Central memory CD8-positive, alpha-beta T cell (primary cell): Measurements from ENCODE around the gene PLS1.
"Not testable (repeated sequence)": the region's sequence is repeated elsewhere in the genome, so short reads cannot be mapped to it uniquely, and the experiment has no call there.

Source experiments
- ATAC-seq: fragments of 150-1000 bp; cut with Tn5 transposase; replicated peaks from 2 replicates; pipeline ENCODE4 v1.10.0; 2022; ENCODE audit warnings: mild to moderate bottlenecking, moderate FRiP score, moderate number of reproducible peaks; ENCODE audit not compliant: poor library complexity, severe bottlenecking; ENCODE audit errors: extremely low read depth
- DNase-seq, 2 donors: peaks; one replicate each; pipeline ENCODE4 v3.0.0; 2021; ENCODE audit warnings: low spot score in 2 of 2
- H3K27ac Mint-ChIP-seq: one replicate; pipeline ENCODE4 v1.8.0; 2022; ENCODE audit warnings: low read depth, mild to moderate bottlenecking, moderate library complexity, mixed read lengths
- H3K27me3 Mint-ChIP-seq: one replicate; pipeline ENCODE4 v1.8.0; 2022; ENCODE audit warnings: mixed read lengths
- H3K36me3 Mint-ChIP-seq: one replicate; pipeline ENCODE4 v1.8.0; 2022; ENCODE audit warnings: mild to moderate bottlenecking, moderate library complexity, mixed read lengths; ENCODE audit not compliant: insufficient read depth
- H3K4me1 Mint-ChIP-seq: one replicate; pipeline ENCODE4 v1.8.0; 2022; ENCODE audit warnings: mixed read lengths
- H3K4me3 Mint-ChIP-seq: one replicate; pipeline ENCODE4 v1.8.0; 2022; ENCODE audit warnings: mild to moderate bottlenecking, moderate library complexity, mixed read lengths
- H3K9me3 Mint-ChIP-seq: one replicate; pipeline ENCODE4 v1.8.0; 2022; ENCODE audit warnings: mixed read lengths

The PLS1 gene

DNA sequence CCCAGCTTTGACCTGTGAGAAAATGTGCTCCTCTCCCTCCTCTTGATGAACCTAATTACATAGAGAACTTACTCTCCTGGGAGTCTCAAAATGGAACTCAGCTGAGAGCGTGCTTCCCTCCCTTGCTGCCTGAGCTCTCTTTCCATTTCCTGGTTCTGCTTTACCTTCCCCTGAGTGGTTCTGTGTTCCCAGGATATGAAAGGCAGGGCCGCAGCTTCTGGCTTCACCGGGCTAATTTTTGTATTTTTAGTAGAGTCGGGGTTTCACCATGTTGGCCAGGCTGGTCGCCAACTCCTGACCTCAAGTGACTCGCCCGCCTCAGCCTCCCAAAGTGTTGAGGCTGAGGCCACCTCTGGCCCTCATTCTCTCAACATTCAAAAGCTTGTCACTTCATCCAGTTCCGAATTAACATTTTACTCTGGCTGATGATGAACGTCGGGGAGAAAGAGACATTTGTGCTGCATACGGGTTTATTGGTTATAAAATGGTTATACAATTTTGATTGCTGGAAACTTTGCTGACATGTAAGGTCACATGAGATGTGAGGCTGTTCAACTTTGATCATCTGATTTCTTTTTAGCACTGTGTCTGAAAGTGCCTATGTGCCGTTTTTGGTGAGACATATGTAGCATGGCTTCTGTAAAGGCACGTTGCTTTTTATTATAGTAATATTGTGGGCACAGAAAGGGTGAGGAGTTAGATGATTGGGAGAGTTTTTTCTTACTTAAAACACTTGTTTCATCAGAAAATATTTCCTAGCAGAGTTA lies 6.6 kb downstream of the PLS1 start:
- Mint-ChIP-seq H3K27ac (no peak overlapping the region), H3K27me3 (no peaks in the 10 kb centered on the region), H3K9me3 (no peaks in the 10 kb centered on the region), H3K4me1 (peaks cover 4% of the 10 kb centered on the region), H3K36me3 (no peaks in the 10 kb centered on the region), H3K4me3 (no peak overlapping the region)
- ATAC-seq, result no peak
- DNase-seq, result no peak

DNA sequence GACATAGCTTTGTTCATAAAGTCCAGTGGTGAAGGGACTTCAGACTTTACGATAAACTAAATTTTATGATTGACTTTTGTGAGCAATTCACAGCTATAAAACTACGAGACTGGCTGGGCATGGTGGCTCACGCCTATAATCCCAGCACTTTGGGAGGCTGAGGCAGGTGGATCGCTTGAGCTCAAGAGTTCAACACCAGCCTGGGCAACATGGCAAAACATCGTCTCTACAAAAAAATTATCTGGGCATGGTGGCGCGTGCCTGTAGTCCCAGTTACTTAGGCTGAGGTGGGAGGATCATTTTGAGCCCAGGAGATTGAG lies 7.2 kb downstream of the PLS1 start:
- not testable (repeated sequence) for DNase-seq, H3K9me3 Mint-ChIP-seq, H3K4me3 Mint-ChIP-seq, H3K4me1 Mint-ChIP-seq, ATAC-seq, H3K27me3 Mint-ChIP-seq, H3K36me3 Mint-ChIP-seq, H3K27ac Mint-ChIP-seq

DNA sequence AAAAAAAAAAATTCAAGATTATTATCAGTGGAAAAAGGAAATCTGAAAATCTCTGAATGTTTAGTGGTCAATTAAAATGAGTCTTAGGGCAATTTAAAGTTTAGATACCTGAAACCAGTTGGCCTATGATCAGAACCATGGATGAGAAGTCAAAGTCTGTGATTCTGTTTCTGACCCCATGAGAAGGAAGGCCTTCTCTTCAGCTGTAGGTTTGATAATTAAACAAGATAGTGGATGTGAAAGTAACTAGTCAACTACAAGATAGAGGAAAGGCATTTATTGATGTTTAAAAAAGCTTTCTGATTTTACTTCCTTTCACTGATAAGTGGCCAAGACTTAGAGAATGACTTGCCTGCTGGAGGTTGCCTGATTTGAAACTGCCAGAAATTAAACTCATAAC lies 8.7 kb downstream of the PLS1 start:
- Mint-ChIP-seq H3K27ac (no peak overlapping the region), H3K9me3 (no peaks in the 10 kb centered on the region), H3K4me3 (no peak overlapping the region), H3K4me1 (no peaks in the 10 kb centered on the region), H3K36me3 (no peaks in the 10 kb centered on the region), H3K27me3 (no peaks in the 10 kb centered on the region)
- DNase-seq, result no peak
- no peak for ATAC-seq

DNA sequence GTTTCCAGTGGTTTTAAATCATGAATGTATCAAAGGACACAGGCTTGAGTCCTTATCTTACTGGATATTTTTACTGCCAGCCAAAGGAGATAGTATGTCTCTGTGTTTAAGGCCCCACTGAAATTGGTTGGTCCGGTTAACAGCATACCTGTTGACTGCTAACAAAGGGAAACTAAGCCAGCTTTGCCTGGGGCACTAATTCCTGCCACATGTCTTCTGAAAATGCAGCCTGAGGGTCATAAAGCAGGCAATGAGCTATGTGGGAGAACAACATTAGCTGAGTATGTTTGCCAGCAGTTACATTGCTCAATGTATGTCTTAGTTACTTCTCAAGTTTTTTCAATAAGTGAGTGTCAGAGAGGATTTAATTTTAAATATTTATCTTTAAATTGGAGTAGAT lies 12.4 kb downstream of the PLS1 start:
- Mint-ChIP-seq H3K27me3 (no peaks in the 10 kb centered on the region), H3K4me3 (no peak overlapping the region), H3K36me3 (no peaks in the 10 kb centered on the region), H3K9me3 (no peaks in the 10 kb centered on the region), H3K4me1 (no peaks in the 10 kb centered on the region), H3K27ac (no peak overlapping the region)
- no peak for ATAC-seq
- DNase-seq, result no peak

DNA sequence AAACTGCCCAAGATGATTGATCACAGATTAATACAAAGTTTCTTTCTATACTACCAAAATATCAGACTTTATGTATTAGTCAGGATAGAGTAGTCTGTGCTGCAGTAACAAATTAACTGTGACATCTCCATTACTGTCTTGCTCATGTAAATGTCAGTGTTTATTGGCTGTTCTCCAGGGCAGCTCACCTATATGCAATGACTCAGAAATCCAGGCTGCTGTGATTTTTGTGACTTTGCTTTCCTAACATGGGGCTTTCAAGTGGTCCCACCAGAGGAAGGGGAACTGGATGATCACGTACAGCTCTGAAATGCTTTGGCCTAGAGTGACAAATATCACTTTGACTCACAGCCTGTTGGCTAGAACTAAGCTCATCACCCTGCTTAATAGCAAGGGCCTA lies 12.9 kb downstream of the PLS1 start:
- ATAC-seq (no peak), DNase-seq (no peak)
- H3K36me3 Mint-ChIP-seq, result no peaks in the 10 kb centered on the region
- H3K9me3 Mint-ChIP-seq, result no peaks in the 10 kb centered on the region
- H3K27ac Mint-ChIP-seq, result no peak overlapping the region
- H3K4me1 Mint-ChIP-seq, result no peaks in the 10 kb centered on the region
- no peaks in the 10 kb centered on the region for H3K27me3 Mint-ChIP-seq
- H3K4me3 Mint-ChIP-seq, result no peak overlapping the region

DNA sequence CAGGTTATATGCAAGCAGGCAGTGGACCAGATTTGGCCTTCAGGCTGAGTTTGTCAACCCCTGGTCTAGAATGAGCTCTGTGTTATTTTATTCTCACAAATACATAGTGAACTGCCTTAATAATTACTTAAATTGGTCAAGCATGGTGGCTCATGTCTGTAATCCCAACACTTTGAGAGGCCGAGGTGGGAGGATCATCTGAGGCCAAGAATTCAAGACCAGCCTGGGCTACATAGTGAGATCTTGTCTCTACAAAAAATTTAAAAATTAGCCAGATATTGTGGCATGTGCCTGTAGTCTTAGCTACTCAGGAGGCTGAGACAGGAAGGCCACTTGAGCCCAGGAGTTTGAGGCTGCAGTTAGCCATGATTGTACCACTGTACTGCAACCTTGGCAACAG lies 15.0 kb downstream of the PLS1 start:
- H3K27ac Mint-ChIP-seq, result no peak overlapping the region
- no peak overlapping the region for H3K4me3 Mint-ChIP-seq
- H3K36me3 Mint-ChIP-seq, result peaks cover 3% of the 10 kb centered on the region
- H3K27me3 Mint-ChIP-seq, result no peaks in the 10 kb centered on the region
- ATAC-seq (no peak), DNase-seq (no peak)
- no peaks in the 10 kb centered on the region for H3K9me3 Mint-ChIP-seq
- no peaks in the 10 kb centered on the region for H3K4me1 Mint-ChIP-seq

DNA sequence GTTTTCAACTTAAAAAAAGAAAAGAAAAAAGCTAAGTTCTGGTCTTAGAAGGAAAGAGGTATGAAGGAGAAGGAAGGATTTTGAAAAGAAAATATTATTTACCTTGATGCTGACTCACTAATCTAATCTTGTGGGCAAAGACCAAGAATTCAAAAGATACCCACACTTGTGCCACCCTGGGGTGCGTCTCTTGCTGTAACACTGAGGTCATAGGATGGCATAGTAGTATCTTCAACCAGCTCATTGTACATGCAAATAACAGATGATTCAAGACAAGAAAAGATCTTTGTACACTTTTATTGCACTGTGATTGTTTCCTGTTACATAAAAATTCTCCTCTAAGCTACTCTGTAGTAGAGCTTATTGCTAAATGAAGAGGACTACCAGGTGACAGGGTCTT lies 17.3 kb downstream of the PLS1 start:
- ATAC-seq (no peak), DNase-seq (no peak)
- Mint-ChIP-seq H3K36me3 (peaks cover 3% of the 10 kb centered on the region), H3K27me3 (no peaks in the 10 kb centered on the region), H3K4me3 (no peak overlapping the region), H3K4me1 (no peaks in the 10 kb centered on the region), H3K9me3 (no peaks in the 10 kb centered on the region), H3K27ac (no peak overlapping the region)

DNA sequence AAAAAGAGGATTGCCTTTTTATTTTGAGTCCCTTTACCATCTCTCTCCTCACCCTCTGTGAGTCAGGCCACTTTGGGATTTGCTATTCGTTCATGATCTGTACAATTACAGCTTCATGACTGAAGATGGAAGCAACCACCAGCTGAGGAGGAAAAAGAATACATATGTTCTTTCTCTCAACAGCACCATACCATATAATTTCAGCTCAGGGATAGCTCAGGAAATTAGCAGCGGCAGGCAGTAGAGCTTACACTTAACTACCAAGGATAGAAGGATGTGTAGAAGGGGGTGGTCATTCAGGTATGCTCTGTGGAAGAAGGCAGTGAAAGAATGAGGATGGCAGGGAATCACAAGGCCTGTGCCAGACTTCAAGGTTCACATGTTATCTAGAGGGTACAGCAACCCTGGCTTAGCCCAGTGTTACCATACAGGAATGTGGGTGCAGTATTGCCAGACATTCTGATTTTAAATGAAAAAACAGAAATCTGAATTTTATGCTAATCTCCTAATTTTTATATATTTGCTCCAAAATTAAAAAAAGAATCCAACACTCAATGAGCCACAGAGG lies 17.9 kb downstream of the PLS1 start:
- no peak for DNase-seq
- ATAC-seq, result no peak
- Mint-ChIP-seq H3K9me3 (no peaks in the 10 kb centered on the region), H3K36me3 (peaks cover 3% of the 10 kb centered on the region), H3K4me1 (no peaks in the 10 kb centered on the region), H3K27me3 (no peaks in the 10 kb centered on the region), H3K27ac (no peak overlapping the region), H3K4me3 (no peak overlapping the region)

DNA sequence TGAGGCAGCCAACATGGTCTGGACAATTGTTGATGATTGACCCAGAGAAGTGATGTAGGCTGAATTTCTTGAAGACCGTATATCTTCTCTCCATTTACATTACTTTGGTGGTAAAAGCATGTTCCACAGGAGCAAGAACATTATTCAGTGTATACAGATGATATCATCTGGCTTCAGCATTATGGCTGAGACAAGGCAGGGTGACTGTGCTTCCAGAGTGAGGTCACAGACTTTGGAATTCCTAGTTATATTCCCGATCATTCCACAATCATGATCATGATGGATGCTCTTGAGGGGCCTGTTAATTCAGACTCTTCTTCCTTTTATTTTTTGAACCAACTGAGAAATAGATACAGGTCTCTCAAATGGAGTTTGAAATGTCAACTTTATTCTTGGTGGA lies 19.0 kb downstream of the PLS1 start:
- Mint-ChIP-seq H3K9me3 (no peaks in the 10 kb centered on the region), H3K27ac (no peak overlapping the region), H3K36me3 (peaks cover 3% of the 10 kb centered on the region), H3K4me1 (no peaks in the 10 kb centered on the region), H3K27me3 (no peaks in the 10 kb centered on the region), H3K4me3 (no peak overlapping the region)
- DNase-seq, result no peak
- no peak for ATAC-seq

DNA sequence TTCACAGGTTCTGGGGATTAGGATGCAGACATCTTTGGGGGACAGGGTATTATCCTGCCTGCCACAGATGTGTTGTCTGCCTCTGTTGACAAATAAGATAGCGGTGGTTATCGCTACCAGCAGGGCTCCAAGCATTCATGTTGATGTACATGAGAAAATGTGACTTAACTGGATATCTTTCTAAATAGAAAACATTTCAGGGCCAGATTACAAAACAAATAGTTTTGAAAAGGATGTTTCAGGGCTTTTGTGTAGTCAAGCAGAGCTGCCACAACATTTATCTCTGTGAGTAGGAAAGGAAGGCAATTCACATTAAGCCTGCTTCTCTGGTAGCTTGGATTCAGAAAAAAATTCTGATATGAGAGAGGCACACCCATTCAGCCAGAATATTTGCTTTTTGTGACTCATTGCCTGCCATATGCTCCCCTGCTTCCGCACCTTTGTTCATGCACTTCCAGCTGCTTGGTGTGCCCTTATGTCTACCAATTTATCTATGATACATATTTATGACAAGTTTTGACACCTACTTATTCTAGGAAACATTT lies 22.8 kb downstream of the PLS1 start:
- Mint-ChIP-seq H3K4me1 (no peaks in the 10 kb centered on the region), H3K27ac (no peak overlapping the region), H3K27me3 (no peaks in the 10 kb centered on the region), H3K9me3 (no peaks in the 10 kb centered on the region), H3K4me3 (no peak overlapping the region), H3K36me3 (peaks cover 3% of the 10 kb centered on the region)
- DNase-seq (no peak), ATAC-seq (no peak)

DNA sequence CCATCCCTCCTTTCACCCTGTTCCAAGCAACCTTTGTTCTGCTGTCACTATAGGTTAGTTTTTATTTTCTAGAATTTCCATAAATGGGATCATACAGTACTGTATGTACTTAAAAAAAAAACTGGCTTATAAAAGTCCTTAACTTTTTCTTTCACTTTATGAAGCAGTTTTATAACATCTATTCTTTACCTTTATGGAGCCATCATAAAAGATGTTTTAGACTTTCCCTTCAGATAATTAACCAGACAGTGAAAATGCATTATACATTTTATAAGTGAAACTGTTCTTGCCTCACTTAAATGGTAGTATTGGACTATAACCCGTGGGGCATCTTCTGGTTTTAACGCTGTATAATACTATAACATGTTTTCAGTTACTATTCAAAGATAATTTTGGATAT lies 26.2 kb downstream of the PLS1 start:
- ATAC-seq, result no peak
- Mint-ChIP-seq H3K9me3 (no peaks in the 10 kb centered on the region), H3K4me1 (no peaks in the 10 kb centered on the region), H3K36me3 (no peaks in the 10 kb centered on the region), H3K27ac (no peak overlapping the region), H3K27me3 (no peaks in the 10 kb centered on the region), H3K4me3 (no peak overlapping the region)
- DNase-seq, result no peak

DNA sequence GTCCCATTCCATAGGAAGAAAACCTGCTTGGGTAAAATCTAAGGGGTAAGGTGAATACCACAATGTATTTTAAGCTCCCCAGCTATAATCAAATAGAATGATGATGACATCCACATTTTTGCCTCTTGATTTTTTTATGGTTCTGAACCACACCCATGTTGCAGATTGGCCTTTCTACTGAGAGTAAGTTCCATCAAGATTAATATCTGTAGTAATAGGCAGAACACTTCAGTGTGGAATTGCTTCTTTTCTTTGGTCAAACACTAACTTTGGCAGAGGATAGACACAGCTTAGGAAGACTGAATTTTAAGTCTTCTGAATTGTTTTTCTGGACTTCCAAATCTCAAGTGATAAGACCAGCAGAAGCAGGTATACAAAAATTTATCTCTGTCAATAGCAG lies 27.0 kb downstream of the PLS1 start:
- Mint-ChIP-seq H3K4me1 (no peaks in the 10 kb centered on the region), H3K27me3 (no peaks in the 10 kb centered on the region), H3K4me3 (no peak overlapping the region), H3K9me3 (no peaks in the 10 kb centered on the region), H3K27ac (no peak overlapping the region), H3K36me3 (no peaks in the 10 kb centered on the region)
- ATAC-seq (no peak), DNase-seq (no peak)

DNA sequence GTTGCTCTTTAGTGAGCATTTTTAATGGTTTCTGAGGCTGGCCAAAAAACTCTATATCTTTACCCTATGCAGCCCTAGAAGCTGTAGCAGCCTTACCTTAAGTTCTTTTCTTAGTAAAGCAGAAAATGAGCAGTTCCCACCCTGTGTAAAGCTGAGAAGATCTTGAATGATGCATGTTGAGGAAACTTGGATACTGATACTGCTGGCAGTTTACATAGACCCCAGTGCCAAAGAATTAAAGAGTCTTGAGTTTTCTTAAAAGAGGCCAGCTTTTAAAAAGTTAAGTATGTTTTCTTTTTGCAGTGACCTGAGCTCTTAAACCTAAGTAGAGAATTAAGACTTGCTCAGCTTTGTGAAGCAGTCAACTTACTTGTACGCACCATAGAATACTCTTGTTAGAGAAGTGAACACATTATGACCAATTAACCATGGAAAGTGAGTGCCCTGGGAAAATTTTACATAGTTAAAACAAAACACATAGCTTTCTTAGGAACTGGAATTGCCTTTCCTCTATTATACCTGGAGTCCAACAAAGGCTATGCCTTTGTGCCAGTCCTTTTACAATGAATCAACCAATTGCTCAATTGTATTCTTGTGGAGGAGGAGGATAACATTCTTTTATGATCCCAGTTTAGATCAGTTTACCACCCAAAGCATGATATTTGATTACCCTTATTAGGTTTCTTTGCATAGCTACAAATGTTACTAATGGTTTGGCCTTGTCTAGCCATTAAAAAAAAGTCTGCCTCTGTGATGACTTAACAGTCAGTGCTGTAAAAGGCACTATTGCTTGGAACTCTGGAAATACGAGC lies 28.4 kb downstream of the PLS1 start:
- Mint-ChIP-seq H3K27ac (no peak overlapping the region), H3K9me3 (no peaks in the 10 kb centered on the region), H3K27me3 (no peaks in the 10 kb centered on the region), H3K4me1 (no peaks in the 10 kb centered on the region), H3K36me3 (no peaks in the 10 kb centered on the region), H3K4me3 (no peak overlapping the region)
- no peak for DNase-seq
- ATAC-seq, result no peak
